ENCODE results near the gene SETD4. TPM values are rescaled to one million over a fixed set of nuclear protein-coding genes. Genes with fewer than 3 reads are reported as not detected.

SETD4 gene
- total and polyA plus RNA-seq, 4 donors: 2.9 to 12.0 (median 6.8) TPM

DNA sequence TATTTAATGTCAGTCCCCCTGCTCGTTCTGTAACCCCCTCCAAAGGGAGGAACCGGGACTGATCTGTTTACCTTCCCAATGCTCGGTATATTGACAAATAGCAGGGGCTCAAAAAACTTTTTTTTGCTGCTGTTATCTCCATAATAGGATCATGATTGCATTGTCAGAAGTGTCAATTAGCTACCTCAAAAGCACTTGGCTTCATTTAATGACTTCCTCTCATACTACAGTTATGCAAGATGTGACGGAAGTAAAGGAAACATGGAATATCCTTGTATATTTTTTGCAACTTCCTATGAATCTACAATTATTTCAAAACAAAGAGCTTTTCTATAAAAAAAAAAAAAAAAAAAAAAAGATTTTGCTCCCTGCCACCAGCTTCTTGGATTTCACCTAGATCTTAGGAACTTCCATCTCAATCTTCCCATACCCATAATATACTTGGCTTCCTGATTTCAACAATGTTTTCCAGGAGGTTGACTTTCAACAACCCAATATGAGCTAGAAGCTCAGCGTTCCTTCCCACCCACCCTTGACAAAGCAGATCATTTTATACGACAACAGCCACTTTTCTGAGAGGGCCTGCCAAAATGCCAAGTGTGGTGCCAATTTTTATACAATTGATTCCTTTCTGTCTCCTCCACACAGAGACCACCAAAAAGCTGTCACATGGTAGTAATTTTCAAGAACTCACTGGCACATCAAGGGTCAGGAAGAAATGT is 71.7 kb downstream of the SETD4 start (continued):
- no peak for TF ChIP-seq TAF1 (conservative IDR thresholded peaks at IDR 0.05)
- TF ChIP-seq YY1 (IDR thresholded peaks at IDR 0.05): no peak

DNA sequence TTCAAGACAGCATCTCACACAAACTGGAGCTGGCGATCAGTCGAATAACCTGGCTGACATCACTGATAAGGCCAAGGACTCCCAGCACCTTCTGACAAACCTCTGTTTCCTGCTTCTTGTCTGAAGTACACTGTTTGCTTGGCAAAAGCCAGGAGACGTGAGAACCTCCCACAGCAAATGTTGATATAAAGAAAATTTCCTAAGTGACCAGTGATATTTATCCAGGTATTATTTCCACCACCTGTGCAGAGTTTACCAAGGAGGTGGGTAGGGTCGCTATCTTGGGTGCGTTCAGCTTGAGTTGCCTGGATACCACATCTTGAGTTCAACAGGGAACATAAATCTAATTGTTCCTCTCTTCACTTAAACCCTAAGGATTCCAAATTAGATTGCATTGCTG is 72.9 kb downstream of the SETD4 start:
- WGBS: 56% methylated on average over 5 of the region's 5 CpGs
- TF ChIP-seq, protein P1, sequence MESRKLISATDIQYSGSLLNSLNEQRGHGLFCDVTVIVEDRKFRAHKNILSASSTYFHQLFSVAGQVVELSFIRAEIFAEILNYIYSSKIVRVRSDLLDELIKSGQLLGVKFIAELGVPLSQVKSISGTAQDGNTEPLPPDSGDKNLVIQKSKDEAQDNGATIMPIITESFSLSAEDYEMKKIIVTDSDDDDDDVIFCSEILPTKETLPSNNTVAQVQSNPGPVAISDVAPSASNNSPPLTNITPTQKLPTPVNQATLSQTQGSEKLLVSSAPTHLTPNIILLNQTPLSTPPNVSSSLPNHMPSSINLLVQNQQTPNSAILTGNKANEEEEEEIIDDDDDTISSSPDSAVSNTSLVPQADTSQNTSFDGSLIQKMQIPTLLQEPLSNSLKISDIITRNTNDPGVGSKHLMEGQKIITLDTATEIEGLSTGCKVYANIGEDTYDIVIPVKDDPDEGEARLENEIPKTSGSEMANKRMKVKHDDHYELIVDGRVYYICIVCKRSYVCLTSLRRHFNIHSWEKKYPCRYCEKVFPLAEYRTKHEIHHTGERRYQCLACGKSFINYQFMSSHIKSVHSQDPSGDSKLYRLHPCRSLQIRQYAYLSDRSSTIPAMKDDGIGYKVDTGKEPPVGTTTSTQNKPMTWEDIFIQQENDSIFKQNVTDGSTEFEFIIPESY (IDR thresholded peaks at IDR 0.05): no peak
- TF ChIP-seq, protein P2, sequence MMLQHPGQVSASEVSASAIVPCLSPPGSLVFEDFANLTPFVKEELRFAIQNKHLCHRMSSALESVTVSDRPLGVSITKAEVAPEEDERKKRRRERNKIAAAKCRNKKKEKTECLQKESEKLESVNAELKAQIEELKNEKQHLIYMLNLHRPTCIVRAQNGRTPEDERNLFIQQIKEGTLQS (IDR thresholded peaks at IDR 0.05): no peak
- TF ChIP-seq JUND (IDR thresholded peaks at IDR 0.05): no peak
- no peak for TF ChIP-seq SP1 (IDR thresholded peaks at IDR 0.05)
- no peak for TF ChIP-seq HNF4G (IDR thresholded peaks at IDR 0.05)
- TF ChIP-seq, protein P3, sequence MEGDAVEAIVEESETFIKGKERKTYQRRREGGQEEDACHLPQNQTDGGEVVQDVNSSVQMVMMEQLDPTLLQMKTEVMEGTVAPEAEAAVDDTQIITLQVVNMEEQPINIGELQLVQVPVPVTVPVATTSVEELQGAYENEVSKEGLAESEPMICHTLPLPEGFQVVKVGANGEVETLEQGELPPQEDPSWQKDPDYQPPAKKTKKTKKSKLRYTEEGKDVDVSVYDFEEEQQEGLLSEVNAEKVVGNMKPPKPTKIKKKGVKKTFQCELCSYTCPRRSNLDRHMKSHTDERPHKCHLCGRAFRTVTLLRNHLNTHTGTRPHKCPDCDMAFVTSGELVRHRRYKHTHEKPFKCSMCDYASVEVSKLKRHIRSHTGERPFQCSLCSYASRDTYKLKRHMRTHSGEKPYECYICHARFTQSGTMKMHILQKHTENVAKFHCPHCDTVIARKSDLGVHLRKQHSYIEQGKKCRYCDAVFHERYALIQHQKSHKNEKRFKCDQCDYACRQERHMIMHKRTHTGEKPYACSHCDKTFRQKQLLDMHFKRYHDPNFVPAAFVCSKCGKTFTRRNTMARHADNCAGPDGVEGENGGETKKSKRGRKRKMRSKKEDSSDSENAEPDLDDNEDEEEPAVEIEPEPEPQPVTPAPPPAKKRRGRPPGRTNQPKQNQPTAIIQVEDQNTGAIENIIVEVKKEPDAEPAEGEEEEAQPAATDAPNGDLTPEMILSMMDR (IDR thresholded peaks at IDR 0.05; ENCODE audit: low read depth, low read length, missing input control): no peak
- no peak for TF ChIP-seq RAD21 (IDR thresholded peaks at IDR 0.05)
- no peak for TF ChIP-seq TAF1 (conservative IDR thresholded peaks at IDR 0.05)
- no peak for TF ChIP-seq EGR1 (IDR thresholded peaks at IDR 0.05; ENCODE audit: low read depth in 2 of 2)
- Histone ChIP-seq H3K4me3 (ENCODE audit: low read depth in 1 of 3, low read length in 3 of 3) (no peak overlapping the region), H3K9ac (ENCODE audit: low read depth in 1 of 2, low read length in 2 of 2) (no peak overlapping the region), H3K36me3 (ENCODE audit: control insufficient read depth in 4 of 4, insufficient read depth in 3 of 4, low read depth in 1 of 4, low read length in 3 of 4) (no peaks in the 10 kb centered on the region), H3K27ac (ENCODE audit: low read depth in 1 of 2, low read length in 2 of 2) (no peak overlapping the region), H3K27me3 (ENCODE audit: control insufficient read depth in 4 of 4, insufficient read depth in 4 of 4, low read length in 3 of 4) (no peaks in the 10 kb centered on the region), H3K9me3 (ENCODE audit: control insufficient read depth in 4 of 4, low read length in 3 of 4) (peaks cover 0 to 2% (median 0%) of the 10 kb centered on the region in 4 donors), H3K4me1 (ENCODE audit: control insufficient read depth in 4 of 4, insufficient read depth in 4 of 4, low read length in 3 of 4) (peaks cover 0 to 3% (median 0%) of the 10 kb centered on the region in 4 donors)
- DNase-seq (ENCODE audit: low spot score): no peak

DNA sequence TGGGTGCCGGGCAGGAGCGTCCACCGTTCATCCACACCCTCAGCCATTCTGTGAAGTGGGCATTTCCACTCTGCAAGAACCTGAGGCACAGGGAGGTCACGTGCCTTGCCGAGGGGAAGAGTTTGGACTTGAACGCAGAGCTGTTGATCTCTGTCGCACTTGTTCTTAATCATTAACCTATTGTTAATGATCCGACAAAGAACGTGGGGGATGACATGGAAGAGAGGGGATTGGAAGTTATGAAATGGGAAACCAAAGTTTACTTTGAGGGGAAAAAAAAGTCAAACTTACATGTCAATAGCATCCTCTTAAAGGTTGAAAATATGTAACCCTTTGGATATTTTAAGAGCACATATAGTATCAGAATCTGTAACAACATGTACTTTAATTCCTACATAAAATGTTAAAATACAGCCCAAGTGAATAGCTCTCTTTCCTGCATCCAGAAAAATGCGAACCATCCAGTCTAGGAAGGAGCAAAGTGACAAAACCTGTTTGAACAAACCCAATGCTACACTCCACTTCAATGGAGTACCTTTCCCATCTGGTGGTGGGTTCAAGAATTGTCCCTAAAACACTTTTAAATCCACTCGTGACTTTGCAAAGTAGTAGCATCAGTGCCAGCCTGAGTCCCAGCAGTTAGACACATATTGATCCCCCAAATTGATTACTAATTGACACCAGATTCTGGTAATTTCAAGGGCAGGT is 75.5 kb downstream of the SETD4 start:
- TF ChIP-seq, protein P2 (IDR thresholded peaks at IDR 0.05): no peak
- TF ChIP-seq EGR1 (IDR thresholded peaks at IDR 0.05; ENCODE audit: low read depth in 2 of 2) (no peak), RXRA (IDR thresholded peaks at IDR 0.05) (peak in 1 of 2 donors; percentile 26), RAD21 (IDR thresholded peaks at IDR 0.05) (peak in 1 of 2 donors; percentile 19), HNF4A (conservative IDR thresholded peaks at IDR 0.05) (peak; percentile 9 to 12), SP1 (IDR thresholded peaks at IDR 0.05) (peak; percentile 16)
- 47% methylated on average over 11 of the region's 11 CpGs for WGBS
- H3K9me3 ChIP-seq (ENCODE audit: control insufficient read depth in 4 of 4, low read length in 3 of 4): peaks cover 0 to 2% (median 0%) of the 10 kb centered on the region in 4 donors
- H3K27ac ChIP-seq (ENCODE audit: low read depth in 1 of 2, low read length in 2 of 2): no peak overlapping the region
- H3K4me3 ChIP-seq (ENCODE audit: low read depth in 1 of 3, low read length in 3 of 3): no peak overlapping the region
- H3K27me3 ChIP-seq (ENCODE audit: control insufficient read depth in 4 of 4, insufficient read depth in 4 of 4, low read length in 3 of 4): no peaks in the 10 kb centered on the region
- H3K36me3 ChIP-seq (ENCODE audit: control insufficient read depth in 4 of 4, insufficient read depth in 3 of 4, low read depth in 1 of 4, low read length in 3 of 4): no peaks in the 10 kb centered on the region
- no peak for DNase-seq (ENCODE audit: low spot score)
- no peak overlapping the region for H3K9ac ChIP-seq (ENCODE audit: low read depth in 1 of 2, low read length in 2 of 2)
- H3K4me1 ChIP-seq (ENCODE audit: control insufficient read depth in 4 of 4, insufficient read depth in 4 of 4, low read length in 3 of 4): peaks cover 0 to 3% (median 0%) of the 10 kb centered on the region in 4 donors

Small RNA genes within 50 kb of the gene (small RNA-seq; reads per million reads assigned to genes)
- not detected for gene RNU6-992P

Other genes with a start within 250 kb of the SETD4 start
- gene CBR1, start 9.5 kb upstream of the SETD4 start, total RNA-seq: 100 to 1,000 TPM in 1 of 2 donors, 10 to 100 TPM in 1; 94.2 to 200 TPM
- gene CBR1, start 9.5 kb upstream of the SETD4 start, polyA plus RNA-seq: 100 to 1,000 TPM; 157 to 218 TPM
- gene CBR3, start 74.6 kb upstream of the SETD4 start, total RNA-seq: under 1 TPM; 0.33 to 0.61 TPM
- under 1 TPM; 0.31 to 0.70 TPM for gene CBR3, start 74.6 kb upstream of the SETD4 start, polyA plus RNA-seq
- gene DOP1B, start 96.3 kb upstream of the SETD4 start, total RNA-seq: 1 to 10 TPM; 6.7 to 7.1 TPM
- gene DOP1B, start 96.3 kb upstream of the SETD4 start, polyA plus RNA-seq: 1 to 10 TPM; 5.8 to 5.9 TPM

Measured in liver (tissue), 10 donors.